ENCODE data around the gene TRMT10B.
"Not testable (repeated sequence)": the region's sequence is repeated elsewhere in the genome, so short reads cannot be mapped to it uniquely, and the experiment has no call there.

TRMT10B gene

DNA sequence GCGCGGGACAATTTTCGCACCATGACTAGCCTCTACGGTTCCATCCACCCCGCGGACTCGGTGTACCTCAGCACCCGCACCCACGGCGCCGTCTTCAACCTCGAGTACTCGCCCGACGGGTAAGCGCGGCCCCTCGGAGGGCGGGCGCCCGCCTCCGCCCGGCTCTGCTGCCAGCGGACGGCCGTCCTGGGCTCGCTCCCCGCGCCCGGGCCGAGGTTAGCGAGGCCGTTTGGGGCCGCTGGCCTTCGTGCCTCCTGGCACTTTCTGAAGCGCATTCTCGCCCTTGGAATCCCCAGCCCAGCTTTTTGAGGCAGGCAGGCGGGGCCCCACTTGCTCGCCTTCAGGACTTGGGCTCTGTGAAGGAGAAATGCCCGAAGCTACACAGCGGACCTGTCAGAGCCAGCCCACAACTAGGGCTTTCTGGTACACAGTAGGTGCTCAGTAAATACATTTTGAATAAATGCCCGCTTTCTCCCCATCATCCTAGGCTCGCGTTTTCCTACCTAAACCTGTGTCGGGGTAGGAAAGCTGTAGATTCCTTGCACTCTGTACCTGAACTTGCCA, 47.8 kb downstream of the TRMT10B start:
- DNase-seq (ENCODE audit: low read depth) = peak; percentile 7

DNA sequence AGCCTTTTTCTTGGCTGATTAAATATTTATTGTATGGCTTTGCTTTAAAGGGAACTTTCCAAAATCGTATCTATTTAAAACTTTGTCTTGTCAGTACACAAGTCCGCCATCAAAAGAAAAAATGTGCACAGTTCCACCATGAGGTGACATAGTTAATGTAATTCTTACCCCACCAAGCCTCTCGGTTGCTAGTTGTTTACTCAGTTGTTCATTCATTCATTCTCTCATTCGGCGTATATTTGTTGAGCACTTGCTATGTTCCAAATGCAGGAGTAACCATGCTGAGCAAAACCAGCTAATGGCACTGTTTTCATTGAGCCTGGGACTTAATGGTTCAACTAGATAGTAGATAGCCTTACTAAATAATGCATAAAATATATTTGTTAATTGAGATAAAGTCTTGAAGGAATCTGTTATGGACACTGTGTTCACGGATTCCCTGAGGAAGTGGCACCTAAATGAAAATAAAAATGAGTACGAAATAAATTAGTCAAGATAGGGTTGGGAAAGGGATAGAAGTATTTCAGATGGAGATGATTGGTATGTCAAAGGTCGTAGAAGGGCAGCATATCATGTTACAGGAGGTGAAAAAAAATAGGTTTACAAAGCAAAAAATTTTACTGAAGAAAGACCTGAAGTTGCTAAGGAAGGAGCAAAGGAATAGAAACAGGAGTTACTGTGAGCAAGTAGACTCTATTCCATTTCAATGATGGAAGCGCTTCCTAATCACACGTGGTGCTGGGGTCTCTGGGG, 48.5 kb downstream of the TRMT10B start:
- DNase-seq (ENCODE audit: low read depth) = no peak

DNA sequence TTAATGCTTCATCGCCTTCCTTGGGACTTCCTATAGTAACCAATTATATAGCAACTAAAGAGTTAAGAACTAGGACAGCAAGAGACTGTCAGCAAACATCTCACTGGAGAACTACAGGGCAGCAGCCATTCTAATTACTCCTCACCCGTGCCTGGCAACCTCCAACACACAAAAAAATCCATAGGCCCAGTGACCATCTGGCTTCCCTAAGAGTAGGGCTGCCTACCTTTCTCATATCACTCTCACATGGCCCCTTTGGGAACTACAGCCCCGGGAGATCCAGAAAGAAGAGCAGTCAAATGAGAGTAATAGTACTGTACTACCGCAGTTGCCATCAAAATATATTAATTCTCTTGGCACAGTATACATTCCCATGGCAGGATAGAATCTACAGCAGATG, 52.7 kb downstream of the TRMT10B start:
- DNase-seq (ENCODE audit: low read depth) = no peak

DNA sequence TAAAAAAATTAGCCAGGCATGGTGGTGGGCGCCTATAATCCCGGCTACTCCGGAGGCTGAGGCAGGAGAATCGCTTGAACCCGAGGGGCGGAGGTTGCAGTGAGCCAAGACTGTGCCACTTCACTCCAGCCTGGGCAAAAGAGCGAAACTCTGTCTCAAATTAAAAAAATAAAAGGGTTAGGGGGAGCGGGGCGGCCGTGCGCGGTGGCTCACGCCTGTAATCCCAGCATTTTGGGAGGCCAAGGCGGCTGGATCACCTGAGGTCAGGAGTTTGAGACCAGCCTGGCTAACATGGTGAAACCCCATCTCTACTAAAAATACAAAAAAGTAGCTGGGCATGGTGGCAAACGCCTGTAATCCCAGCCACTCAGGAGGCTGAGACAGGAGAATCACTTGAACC, 56.1 kb downstream of the TRMT10B start:
- DNase-seq (ENCODE audit: low read depth) = not testable (repeated sequence)

DNA sequence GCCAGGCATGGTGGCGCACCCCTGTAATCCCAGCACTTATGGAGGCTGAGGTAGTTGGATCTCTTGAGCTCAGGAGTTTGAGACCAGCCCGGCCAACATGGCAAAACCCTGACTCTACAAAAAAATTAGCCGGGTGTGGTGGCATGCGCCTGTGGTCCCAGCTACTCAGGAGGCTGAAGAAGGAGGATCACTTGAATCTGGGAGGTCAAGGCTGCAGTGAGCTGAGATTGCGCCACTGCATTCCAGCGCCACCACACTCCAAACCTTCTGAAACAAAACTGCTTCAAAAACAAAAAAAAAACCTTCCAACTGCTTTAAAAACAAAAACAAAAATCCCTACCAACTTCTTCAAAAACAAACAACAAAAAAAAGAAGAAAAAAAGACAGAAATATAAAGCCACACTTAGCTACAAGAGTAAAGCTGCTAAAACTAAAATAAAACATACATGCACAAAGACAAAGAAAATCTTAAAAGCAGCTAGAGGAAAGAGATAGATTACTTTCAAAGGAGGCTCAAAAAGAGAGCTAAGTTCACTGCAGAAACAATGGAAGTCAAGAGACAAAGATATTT, 58.4 kb downstream of the TRMT10B start:
- DNase-seq (ENCODE audit: low read depth) = no peak

DNA sequence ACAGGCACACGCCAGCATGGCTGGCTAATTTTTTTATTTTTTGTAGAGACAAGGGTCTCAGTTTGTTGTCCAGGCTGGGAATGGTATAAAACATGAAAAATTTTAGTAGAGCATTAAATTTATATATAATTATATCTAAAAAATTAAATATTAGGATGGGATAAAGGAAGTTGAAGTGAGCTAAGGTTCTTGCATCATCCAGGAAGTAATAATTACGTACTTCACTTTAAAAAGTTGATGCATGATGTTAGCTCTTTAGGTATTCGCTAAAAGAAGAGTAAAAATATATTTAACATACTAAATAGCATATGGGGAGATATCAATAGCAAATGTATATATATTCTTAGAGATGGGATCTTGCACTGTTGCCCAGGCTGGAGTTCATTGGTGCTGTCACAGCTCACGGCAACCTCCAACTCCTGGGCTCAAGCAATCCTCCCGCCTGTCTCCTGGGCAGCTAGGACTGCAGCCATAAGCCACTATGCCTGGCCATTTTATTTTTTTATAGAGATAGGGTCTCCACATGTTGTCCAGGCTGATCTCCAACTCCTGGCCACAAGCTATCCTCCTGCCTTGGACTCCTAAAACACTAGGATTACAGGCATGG, 59.3 kb downstream of the TRMT10B start:
- DNase-seq (ENCODE audit: low read depth) = no peak

DNA sequence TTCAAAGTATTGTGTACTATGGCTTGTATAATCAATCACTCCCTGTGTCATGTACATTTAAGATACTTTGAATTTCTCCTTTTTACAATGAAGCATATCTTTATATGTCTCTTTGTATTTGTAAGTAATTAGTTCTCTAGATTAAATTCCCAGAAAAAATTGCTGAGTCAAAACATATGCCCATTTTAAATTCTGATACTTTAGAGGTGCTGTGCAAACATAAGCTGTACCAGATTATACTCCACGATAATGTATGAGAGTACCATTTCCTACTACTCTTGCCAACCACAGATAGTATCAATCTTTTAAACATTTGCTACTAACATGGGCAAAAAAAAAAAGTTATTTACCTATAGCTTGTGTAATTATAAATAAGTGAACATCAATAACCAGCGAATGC, 65.2 kb downstream of the TRMT10B start:
- no peak for DNase-seq (ENCODE audit: low read depth)

DNA sequence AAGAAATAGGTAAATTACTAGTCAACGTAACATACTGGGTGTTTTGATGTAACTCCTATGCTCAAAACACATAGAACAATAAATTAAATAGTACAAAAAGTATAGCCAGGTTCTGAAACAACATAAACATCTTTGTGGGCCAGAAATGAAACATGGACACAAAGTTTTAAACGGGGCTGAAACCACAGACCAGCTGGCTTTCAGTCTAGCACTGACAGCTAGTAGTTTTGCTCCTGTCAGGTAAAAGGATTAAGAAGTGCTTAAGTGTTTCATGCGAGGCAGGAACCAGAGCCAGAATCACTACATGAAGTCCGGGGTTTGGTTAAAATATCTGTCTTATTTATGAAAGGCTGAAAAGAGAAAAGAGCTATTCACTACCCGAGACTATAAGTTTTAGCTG, 66.5 kb downstream of the TRMT10B start:
- DNase-seq (ENCODE audit: low read depth) = no peak

DNA sequence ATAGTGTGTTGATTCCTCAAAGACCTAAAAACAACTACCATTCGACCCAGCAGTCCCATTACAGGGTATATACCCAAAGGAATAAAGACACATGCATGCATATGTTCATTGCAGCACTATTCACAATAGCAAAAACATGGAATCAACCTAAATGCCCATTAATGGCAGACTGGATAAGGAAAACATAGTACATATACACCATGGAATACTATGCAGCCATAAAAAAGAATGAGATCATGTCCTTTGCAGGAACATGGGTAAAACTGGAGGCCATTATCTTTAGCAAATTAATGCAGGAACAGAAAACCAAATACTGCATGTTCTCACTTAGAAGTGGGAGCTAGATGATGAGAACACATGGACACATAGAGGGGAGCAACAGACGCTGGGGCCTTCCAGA, 71.6 kb downstream of the TRMT10B start:
- DNase-seq (ENCODE audit: low read depth) = not testable (repeated sequence)

DNA sequence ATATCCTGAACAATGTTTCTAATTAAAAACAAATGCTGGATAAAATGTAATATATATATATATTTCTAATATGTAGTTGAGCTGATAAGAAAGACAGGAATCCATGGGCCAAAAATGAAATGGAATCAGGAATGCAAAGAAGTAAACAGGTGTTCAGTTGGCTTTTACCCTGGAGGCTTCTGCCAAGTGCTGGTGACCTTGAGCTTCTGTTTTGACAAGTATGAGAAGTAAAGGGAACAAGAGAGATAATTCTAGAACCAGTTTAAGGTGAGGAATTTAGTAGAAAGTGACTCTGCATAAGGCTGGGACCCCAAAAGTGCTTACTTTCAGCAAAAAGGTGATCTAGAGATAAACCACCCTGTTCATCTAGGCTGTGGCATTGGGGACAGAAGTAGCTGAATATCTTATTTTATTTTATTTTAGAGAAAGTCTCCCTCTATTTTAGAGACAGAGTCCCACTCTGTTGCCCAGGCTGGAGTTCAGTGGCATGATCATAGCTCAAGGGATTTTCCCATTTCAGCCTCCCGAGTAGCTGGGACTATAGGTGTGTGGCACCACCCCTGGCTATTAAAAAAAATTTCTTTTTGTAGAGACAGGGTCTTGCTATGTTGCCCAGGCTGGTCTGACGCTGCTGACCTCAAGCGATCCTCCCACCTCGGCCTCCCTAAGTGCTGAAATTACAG, 74.0 kb downstream of the TRMT10B start:
- no peak for DNase-seq (ENCODE audit: low read depth)
